A549 (cell line): ENCODE measurements around the gene TNNI3K. TPM values are rescaled to one million over a fixed set of nuclear protein-coding genes. Genes with fewer than 3 reads are reported as not detected.
A peak's percentile ranks its signal among the peaks of the same experiment; 100 is the strongest.

Experiments
- ATAC-seq, 2 experiments: fragments of 200-7000 bp in 1 of 2; fragments of >200 bp in 1 of 2; cut with Nextera tagmentation in 1 of 2; cut with Tn5 transposase in 1 of 2; 3 replicates each; pipeline versions ENCODE4 v1.8.0 to v1.9.1; 2018 to 2020; ENCODE audit warnings: mild to moderate bottlenecking in 1 of 2, moderate library complexity in 1 of 2
- CTCF ChIA-PET: fragments of 300-600 bp; sonication (Branson Sonifier 250); formaldehyde crosslinking; extraction: SDS; loops from one replicate; lab custom pipeline; 2021; ENCODE audit warnings: antibody characterized with exemption, inconsistent platforms; lab: Yijun Ruan, JAX
- POLR2A ChIA-PET: fragments of 350-600 bp; formaldehyde crosslinking; extraction: SDS; loops from one replicate; lab custom pipeline; 2021; ENCODE audit warnings: antibody characterized with exemption, inconsistent platforms; lab: Yijun Ruan, JAX
- DNase-seq, 2 experiments: peaks; one replicate each; pipeline versions ENCODE4 v3.0.0 to v3.0.0-alpha.2; 2011 to 2016; ENCODE audit warnings: low read depth in 1 of 2, low spot score in 1 of 2
- FAIRE-seq: peaks from 2 replicates; lab custom pipeline; 2011; peaks lifted over from hg19 to GRCh38; lab: Jason Lieb, UNC
- H3K27ac ChIP-seq, 2 experiments: fragments of >200 bp; sonication (Bioruptor Twin); formaldehyde crosslinking; 3 replicates each; pipeline ENCODE4 v1.5.1; 2016 to 2017
- H3K4me1 ChIP-seq: fragments of >200 bp; sonication (Bioruptor Twin); formaldehyde crosslinking; 3 replicates; pipeline ENCODE4 v1.6.1; 2016
- H3K4me2 ChIP-seq: fragments of >200 bp; sonication (Bioruptor Twin); formaldehyde crosslinking; 3 replicates; pipeline ENCODE4 v1.6.1; 2016
- H3K4me3 ChIP-seq: fragments of >200 bp; sonication (Bioruptor Twin); formaldehyde crosslinking; 3 replicates; pipeline ENCODE4 v1.5.1; 2016
- H3K9me3 ChIP-seq: fragments of >200 bp; sonication (Bioruptor Twin); formaldehyde crosslinking; 3 replicates; pipeline ENCODE4 v1.6.1; 2016
- BHLHE40 ChIP-seq: IDR thresholded peaks from 2 replicates; pipeline ENCODE4 v1.6.1; 2012; ENCODE audit warnings: low read depth, low read length, inconsistent platforms
- CBX2 ChIP-seq: fragments of 200-600 bp; sonication (generic); IDR thresholded peaks from 2 replicates; pipeline ENCODE4 v1.6.1; 2016; ENCODE audit warnings: low read depth, mild to moderate bottlenecking, borderline replicate concordance
- CBX8 ChIP-seq: fragments of 200-600 bp; sonication (generic); IDR thresholded peaks from 2 replicates; pipeline ENCODE4 v1.6.1; 2016
- CEBPB ChIP-seq, 2 experiments: fragments of >200 bp in 1 of 2; sonication (Bioruptor Twin) in 1 of 2; formaldehyde crosslinking in 1 of 2; IDR thresholded peaks; 2 replicates each; pipeline ENCODE4 v1.6.1; 2012 to 2016
- CHD4 ChIP-seq: fragments of 200-600 bp; sonication (generic); IDR thresholded peaks from 2 replicates; pipeline ENCODE4 v1.6.1; 2016; ENCODE audit warnings: antibody characterized with exemption, mild to moderate bottlenecking, borderline replicate concordance
- EP300 ChIP-seq, 2 experiments: fragments of >200 bp; sonication (Bioruptor Twin); formaldehyde crosslinking; IDR thresholded peaks; 2 replicates in 1 of 2; 3 replicates in 1 of 2; pipeline ENCODE4 v1.6.1; 2016 to 2017
- FOXS1 ChIP-seq: fragments of 250-450 bp; sonication (Bioruptor Pico); IDR thresholded peaks from 2 replicates; pipeline ENCODE4 v1.5.0; 2020; ENCODE audit warnings: mild to moderate bottlenecking, moderate library complexity
- HOXB13 ChIP-seq: fragments of 250-450 bp; sonication (Bioruptor Pico); IDR thresholded peaks from 2 replicates; pipeline ENCODE4 v1.5.0; 2020; ENCODE audit warnings: low read depth, mild to moderate bottlenecking, moderate library complexity
- HOXB5 ChIP-seq: fragments of 250-450 bp; sonication (Bioruptor Pico); IDR thresholded peaks from 2 replicates; pipeline ENCODE4 v1.5.0; 2020; ENCODE audit warnings: mild to moderate bottlenecking, moderate library complexity
- JUN ChIP-seq, 2 experiments: fragments of >200 bp; sonication (Bioruptor Twin); formaldehyde crosslinking; IDR thresholded peaks; 2 replicates in 1 of 2; 3 replicates in 1 of 2; pipeline ENCODE4 v1.6.1; 2016 to 2017
- KDM5A ChIP-seq: fragments of 200-600 bp; sonication (generic); IDR thresholded peaks from 2 replicates; pipeline ENCODE4 v1.6.1; 2016; ENCODE audit warnings: antibody characterized with exemption, mild to moderate bottlenecking
- MAFK ChIP-seq: fragments of 450-650 bp; IDR thresholded peaks from 2 replicates; pipeline ENCODE4 v1.6.1; 2014; ENCODE audit not compliant: partially characterized antibody
- NPAS2 ChIP-seq: fragments of 250-450 bp; sonication (Bioruptor Pico); IDR thresholded peaks from 2 replicates; pipeline ENCODE4 v1.8.0; 2022; ENCODE audit warnings: mild to moderate bottlenecking, moderate library complexity, borderline replicate concordance
- NR3C1 ChIP-seq: fragments of >200 bp; sonication (Bioruptor Twin); formaldehyde crosslinking; IDR thresholded peaks from 3 replicates; pipeline ENCODE4 v1.6.1; 2017
- POLR2AphosphoS2 ChIP-seq: conservative IDR thresholded peaks from 2 replicates; pipeline ENCODE4 v1.6.1; 2012; ENCODE audit warnings: low read length, improper control_type of control experiment, inconsistent platforms
- RAD21 ChIP-seq, 2 experiments: fragments of >200 bp in 1 of 2; sonication (Bioruptor Twin) in 1 of 2; formaldehyde crosslinking in 1 of 2; IDR thresholded peaks in 1 of 2; conservative IDR thresholded peaks in 1 of 2; 2 replicates in 1 of 2; 3 replicates in 1 of 2; pipeline ENCODE4 v1.6.1; 2012 to 2018; ENCODE audit warnings: inconsistent platforms in 1 of 2
- RFX5 ChIP-seq: fragments of 450-650 bp; IDR thresholded peaks from 2 replicates; pipeline ENCODE4 v1.7.1; 2014; ENCODE audit warnings: antibody characterized with exemption, mild to moderate bottlenecking, moderate library complexity
- TFCP2L1 ChIP-seq: fragments of 250-450 bp; sonication (Bioruptor Pico); IDR thresholded peaks from 2 replicates; pipeline ENCODE4 v1.5.0; 2021; ENCODE audit warnings: mild to moderate bottlenecking
- WGBS: methylation state at CpG from one replicate; pipeline ENCODE4 v1.1.6; 2017; ENCODE audit errors: missing lambda C conversion rate; 5-methylcytosine and 5-hydroxymethylcytosine counted together
- polyA plus RNA-seq, 4 experiments: library from polyadenylated mRNA; depleted of rRNA in 3 of 4; stranded (reverse); fragments of >200 nt; fragmentation: RNase III in 1 of 4; extraction: RNeasy Plus Mini Kit Qiagen cat#74134 plus additional on column Dnase treatment in 1 of 4; gene quantifications; 2 replicates in 3 of 4; 3 replicates in 1 of 4; pipeline ENCODE4 v1.2.3, GENCODE V29; 2011 to 2017
- TF ChIP-seq, protein P1 (sequence below): fragments of 250-450 bp; sonication (Bioruptor Pico); IDR thresholded peaks from 2 replicates; pipeline ENCODE4 v1.5.0; 2020; ENCODE audit warnings: low read depth, mild to moderate bottlenecking, moderate library complexity
- TF ChIP-seq, protein P2 (sequence below): IDR thresholded peaks from 2 replicates; pipeline ENCODE4 v1.6.1; 2012
- TF ChIP-seq, protein P3 (sequence below): IDR thresholded peaks from 2 replicates; pipeline ENCODE4 v1.6.1; 2012
- TF ChIP-seq, protein P4 (sequence below): fragments of >200 bp; sonication (Bioruptor Twin); formaldehyde crosslinking; IDR thresholded peaks from 3 replicates; pipeline ENCODE4 v1.6.1; 2016
- TF ChIP-seq, protein P5 (sequence below): fragments of >200 bp; sonication (Bioruptor Twin); formaldehyde crosslinking; IDR thresholded peaks from 3 replicates; pipeline ENCODE4 v1.5.1; 2016
- TF ChIP-seq, protein P6 (sequence below): fragments of 150-350 bp; IDR thresholded peaks from 2 replicates; pipeline ENCODE4 v1.6.1; 2014; ENCODE audit warnings: low read depth, mild to moderate bottlenecking, low read length

The TNNI3K gene
- polyA plus RNA-seq, 2 of the 4 experiments (the other 2 are of a cell fraction) = 0.67 TPM; not detected in 1

DNA sequence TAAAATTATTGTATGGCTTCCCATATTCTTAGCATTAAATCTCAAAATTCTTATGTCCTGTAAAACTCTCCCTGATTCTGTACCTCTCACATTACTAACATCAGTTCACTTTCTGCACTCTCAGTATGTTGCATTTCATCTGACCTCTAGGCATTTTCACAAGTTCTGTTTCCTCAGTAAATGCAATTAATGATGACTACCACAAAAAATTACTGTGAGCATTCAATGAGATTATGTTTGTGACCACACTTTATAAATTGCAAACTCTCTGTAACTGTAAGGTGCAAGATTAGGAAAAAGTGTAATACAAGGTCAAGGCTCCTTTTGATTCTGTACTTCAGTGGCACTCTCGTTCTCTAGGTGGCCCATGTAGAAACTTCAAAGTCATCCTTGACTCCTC lies 216.8 kb downstream of the TNNI3K start:
- Histone ChIP-seq H3K27ac (no peak overlapping the region), H3K4me3 (no peak overlapping the region), H3K4me1 (no peaks in the 10 kb centered on the region), H3K4me2 (no peak overlapping the region), H3K9me3 (no peaks in the 10 kb centered on the region)
- WGBS = 0% methylated on average over 1 of the region's 1 CpG
- FAIRE-seq = no peak
- CTCF ChIA-PET = no interaction called here
- POLR2A ChIA-PET = no interaction called here
- DNase-seq = no peak
- ATAC-seq = no peak
- peak; percentile 43 for TF ChIP-seq MAFK
- TF ChIP-seq, protein P1, sequence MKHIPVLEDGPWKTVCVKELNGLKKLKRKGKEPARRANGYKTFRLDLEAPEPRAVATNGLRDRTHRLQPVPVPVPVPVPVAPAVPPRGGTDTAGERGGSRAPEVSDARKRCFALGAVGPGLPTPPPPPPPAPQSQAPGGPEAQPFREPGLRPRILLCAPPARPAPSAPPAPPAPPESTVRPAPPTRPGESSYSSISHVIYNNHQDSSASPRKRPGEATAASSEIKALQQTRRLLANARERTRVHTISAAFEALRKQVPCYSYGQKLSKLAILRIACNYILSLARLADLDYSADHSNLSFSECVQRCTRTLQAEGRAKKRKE (CRISPR knock-in tag) = no peak
- TF ChIP-seq, protein P2, sequence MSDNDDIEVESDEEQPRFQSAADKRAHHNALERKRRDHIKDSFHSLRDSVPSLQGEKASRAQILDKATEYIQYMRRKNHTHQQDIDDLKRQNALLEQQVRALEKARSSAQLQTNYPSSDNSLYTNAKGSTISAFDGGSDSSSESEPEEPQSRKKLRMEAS = no peak
- no peak for TF ChIP-seq RAD21 (conservative IDR thresholded peaks at IDR 0.05 in 1 of 2, IDR thresholded peaks at IDR 0.05 in 1 of 2)
- no peak for TF ChIP-seq EP300 (IDR thresholded peaks at IDR 0.05)
- TF ChIP-seq NR3C1 = no peak

DNA sequence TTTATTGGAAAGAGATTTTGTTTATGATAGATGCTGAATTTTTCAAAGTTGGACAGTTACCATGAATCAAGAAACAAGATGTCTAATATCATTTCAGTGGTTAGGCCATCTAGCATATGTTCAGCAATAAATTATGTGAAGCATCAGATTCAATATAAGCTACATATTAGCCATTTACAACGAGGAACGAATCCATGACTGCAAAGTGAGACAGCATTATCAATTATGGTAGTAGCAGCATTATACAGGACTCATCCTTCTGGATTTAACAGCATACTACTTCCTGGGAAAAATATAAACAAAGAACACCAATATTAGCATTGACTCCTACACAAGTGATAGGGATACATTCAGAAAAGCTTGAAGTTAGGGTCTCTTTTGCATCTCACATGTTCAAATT lies 218.1 kb downstream of the TNNI3K start:
- TF ChIP-seq TFCP2L1 (CRISPR knock-in tag) (no peak), HOXB13 (CRISPR knock-in tag) (no peak), FOXS1 (CRISPR knock-in tag) (no peak), NPAS2 (no peak), CBX8 (no peak), RFX5 (no peak), CHD4 (no peak), CBX2 (no peak), CEBPB (IDR thresholded peaks at IDR 0.05) (no peak)
- TF ChIP-seq, protein P3, sequence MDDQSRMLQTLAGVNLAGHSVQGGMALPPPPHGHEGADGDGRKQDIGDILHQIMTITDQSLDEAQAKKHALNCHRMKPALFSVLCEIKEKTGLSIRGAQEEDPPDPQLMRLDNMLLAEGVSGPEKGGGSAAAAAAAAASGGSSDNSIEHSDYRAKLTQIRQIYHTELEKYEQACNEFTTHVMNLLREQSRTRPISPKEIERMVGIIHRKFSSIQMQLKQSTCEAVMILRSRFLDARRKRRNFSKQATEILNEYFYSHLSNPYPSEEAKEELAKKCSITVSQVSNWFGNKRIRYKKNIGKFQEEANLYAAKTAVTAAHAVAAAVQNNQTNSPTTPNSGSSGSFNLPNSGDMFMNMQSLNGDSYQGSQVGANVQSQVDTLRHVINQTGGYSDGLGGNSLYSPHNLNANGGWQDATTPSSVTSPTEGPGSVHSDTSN = no peak
- TF ChIP-seq, protein P4, sequence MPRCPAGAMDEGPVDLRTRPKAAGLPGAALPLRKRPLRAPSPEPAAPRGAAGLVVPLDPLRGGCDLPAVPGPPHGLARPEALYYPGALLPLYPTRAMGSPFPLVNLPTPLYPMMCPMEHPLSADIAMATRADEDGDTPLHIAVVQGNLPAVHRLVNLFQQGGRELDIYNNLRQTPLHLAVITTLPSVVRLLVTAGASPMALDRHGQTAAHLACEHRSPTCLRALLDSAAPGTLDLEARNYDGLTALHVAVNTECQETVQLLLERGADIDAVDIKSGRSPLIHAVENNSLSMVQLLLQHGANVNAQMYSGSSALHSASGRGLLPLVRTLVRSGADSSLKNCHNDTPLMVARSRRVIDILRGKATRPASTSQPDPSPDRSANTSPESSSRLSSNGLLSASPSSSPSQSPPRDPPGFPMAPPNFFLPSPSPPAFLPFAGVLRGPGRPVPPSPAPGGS = no peak
- no peak for FAIRE-seq
- DNase-seq = no peak
- Histone ChIP-seq H3K4me1 (no peaks in the 10 kb centered on the region), H3K9me3 (no peaks in the 10 kb centered on the region), H3K4me2 (no peak overlapping the region), H3K4me3 (no peak overlapping the region), H3K27ac (no peak overlapping the region)
- WGBS = 11% methylated on average over 2 of the region's 2 CpGs
- no peak for ATAC-seq
- CTCF ChIA-PET = no interaction called here
- POLR2A ChIA-PET = no interaction called here

DNA sequence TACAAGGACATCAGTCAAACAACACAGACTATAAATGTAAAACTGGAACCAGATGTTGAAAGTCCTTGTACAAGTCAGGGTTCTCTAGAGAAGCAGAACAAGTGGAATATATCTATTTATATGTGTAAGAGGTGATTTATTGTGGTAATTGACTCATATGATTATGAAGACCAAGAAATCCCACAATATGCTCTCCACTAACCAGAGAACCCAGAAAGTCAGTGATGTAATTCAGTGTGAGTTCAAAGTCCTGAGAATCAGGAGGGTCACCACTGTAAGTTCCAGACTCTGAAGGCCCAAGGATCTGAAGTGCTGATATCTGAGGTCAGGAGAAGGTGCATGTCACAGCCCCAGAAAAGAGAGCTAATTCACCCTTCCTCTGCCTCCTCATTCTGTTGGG lies 220.2 kb downstream of the TNNI3K start:
- no peak overlapping the region for H3K4me2 ChIP-seq
- H3K27ac ChIP-seq = no peak overlapping the region
- TF ChIP-seq KDM5A = no peak
- TF ChIP-seq, protein P5, sequence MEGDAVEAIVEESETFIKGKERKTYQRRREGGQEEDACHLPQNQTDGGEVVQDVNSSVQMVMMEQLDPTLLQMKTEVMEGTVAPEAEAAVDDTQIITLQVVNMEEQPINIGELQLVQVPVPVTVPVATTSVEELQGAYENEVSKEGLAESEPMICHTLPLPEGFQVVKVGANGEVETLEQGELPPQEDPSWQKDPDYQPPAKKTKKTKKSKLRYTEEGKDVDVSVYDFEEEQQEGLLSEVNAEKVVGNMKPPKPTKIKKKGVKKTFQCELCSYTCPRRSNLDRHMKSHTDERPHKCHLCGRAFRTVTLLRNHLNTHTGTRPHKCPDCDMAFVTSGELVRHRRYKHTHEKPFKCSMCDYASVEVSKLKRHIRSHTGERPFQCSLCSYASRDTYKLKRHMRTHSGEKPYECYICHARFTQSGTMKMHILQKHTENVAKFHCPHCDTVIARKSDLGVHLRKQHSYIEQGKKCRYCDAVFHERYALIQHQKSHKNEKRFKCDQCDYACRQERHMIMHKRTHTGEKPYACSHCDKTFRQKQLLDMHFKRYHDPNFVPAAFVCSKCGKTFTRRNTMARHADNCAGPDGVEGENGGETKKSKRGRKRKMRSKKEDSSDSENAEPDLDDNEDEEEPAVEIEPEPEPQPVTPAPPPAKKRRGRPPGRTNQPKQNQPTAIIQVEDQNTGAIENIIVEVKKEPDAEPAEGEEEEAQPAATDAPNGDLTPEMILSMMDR = no peak
- no peak for TF ChIP-seq CBX2
- no peak for TF ChIP-seq BHLHE40
- TF ChIP-seq, protein P1 (CRISPR knock-in tag) = no peak
- TF ChIP-seq HOXB5 (CRISPR knock-in tag) = no peak
- TF ChIP-seq POLR2AphosphoS2 = no peak
- no peak for TF ChIP-seq JUN (IDR thresholded peaks at IDR 0.05)
- TF ChIP-seq, protein P6, sequence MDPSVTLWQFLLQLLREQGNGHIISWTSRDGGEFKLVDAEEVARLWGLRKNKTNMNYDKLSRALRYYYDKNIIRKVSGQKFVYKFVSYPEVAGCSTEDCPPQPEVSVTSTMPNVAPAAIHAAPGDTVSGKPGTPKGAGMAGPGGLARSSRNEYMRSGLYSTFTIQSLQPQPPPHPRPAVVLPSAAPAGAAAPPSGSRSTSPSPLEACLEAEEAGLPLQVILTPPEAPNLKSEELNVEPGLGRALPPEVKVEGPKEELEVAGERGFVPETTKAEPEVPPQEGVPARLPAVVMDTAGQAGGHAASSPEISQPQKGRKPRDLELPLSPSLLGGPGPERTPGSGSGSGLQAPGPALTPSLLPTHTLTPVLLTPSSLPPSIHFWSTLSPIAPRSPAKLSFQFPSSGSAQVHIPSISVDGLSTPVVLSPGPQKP = no peak
- H3K4me1 ChIP-seq = no peaks in the 10 kb centered on the region
- ChIA-PET POLR2A (no interaction called here), CTCF (interaction anchor here (0.8 kb wide), 1 partner anchor 10 kb away, joined by 3 read pairs; no protein-coding TSS in a partner anchor)
- FAIRE-seq (no peak), DNase-seq (no peak), ATAC-seq (no peak)
- no peaks in the 10 kb centered on the region for H3K9me3 ChIP-seq
- H3K4me3 ChIP-seq = no peak overlapping the region
